Measurements from ENCODE around the gene CLTC. TPM values are rescaled to one million over a fixed set of nuclear protein-coding genes. Genes with fewer than 3 reads are reported as not detected.
A peak's percentile ranks its signal among the peaks of the same experiment; 100 is the strongest.

Gene CLTC
- total and polyA plus RNA-seq, 2 of the 13 experiments (the other 11 are each of a cell fraction or from before 2014, with no cell fraction given), result 134 to 283 TPM

DNA sequence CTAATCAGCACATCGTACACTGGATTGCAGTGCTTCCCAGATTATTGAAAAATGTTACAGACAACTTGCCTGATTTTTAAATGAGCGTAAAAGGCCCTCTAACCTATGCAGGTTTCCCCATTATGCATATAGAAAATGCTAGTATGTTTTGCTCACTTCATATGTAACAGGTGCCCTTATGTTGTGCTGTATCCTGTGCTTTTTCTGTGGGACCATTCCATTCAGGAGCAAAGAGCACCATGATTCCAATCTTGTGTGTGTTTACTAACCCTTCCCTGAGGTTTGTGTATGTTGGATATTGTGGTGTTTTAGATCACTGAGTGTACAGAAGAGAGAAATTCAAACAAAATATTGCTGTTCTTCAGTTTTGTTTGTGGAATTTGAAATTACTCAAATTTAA lies 74.6 kb downstream of the CLTC start (continued):
- TF ChIP-seq, protein P1, sequence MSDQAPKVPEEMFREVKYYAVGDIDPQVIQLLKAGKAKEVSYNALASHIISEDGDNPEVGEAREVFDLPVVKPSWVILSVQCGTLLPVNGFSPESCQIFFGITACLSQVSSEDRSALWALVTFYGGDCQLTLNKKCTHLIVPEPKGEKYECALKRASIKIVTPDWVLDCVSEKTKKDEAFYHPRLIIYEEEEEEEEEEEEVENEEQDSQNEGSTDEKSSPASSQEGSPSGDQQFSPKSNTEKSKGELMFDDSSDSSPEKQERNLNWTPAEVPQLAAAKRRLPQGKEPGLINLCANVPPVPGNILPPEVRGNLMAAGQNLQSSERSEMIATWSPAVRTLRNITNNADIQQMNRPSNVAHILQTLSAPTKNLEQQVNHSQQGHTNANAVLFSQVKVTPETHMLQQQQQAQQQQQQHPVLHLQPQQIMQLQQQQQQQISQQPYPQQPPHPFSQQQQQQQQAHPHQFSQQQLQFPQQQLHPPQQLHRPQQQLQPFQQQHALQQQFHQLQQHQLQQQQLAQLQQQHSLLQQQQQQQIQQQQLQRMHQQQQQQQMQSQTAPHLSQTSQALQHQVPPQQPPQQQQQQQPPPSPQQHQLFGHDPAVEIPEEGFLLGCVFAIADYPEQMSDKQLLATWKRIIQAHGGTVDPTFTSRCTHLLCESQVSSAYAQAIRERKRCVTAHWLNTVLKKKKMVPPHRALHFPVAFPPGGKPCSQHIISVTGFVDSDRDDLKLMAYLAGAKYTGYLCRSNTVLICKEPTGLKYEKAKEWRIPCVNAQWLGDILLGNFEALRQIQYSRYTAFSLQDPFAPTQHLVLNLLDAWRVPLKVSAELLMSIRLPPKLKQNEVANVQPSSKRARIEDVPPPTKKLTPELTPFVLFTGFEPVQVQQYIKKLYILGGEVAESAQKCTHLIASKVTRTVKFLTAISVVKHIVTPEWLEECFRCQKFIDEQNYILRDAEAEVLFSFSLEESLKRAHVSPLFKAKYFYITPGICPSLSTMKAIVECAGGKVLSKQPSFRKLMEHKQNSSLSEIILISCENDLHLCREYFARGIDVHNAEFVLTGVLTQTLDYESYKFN (CRISPR knock-in tag; conservative IDR thresholded peaks at IDR 0.05), result 0 out of 2 replicates have a peak, but pooled peaks have one; percentile 10
- TF ChIP-seq POLR2A (IDR thresholded peaks at IDR 0.05; ENCODE audit: insufficient read depth in 1 of 2, low read depth in 2 of 2, low read length in 2 of 2) (peak in 1 of 2 experiments; percentile 27; a peak in 1 of 4 replicates), RBM22 (optimal IDR thresholded peaks at IDR 0.05; ENCODE audit: low read length) (peak; percentile 90), EED (CRISPR knock-in tag; IDR thresholded peaks at IDR 0.05) (no peak), FOSL1 (CRISPR knock-in tag; IDR thresholded peaks at IDR 0.05; ENCODE audit: borderline replicate concordance) (no peak), MBD4 (IDR thresholded peaks at IDR 0.05; ENCODE audit: borderline replicate concordance, low read length) (0 out of 2 replicates have a peak, but pooled peaks have one; percentile 16), NFYB (CRISPR knock-in tag; IDR thresholded peaks at IDR 0.05) (no peak)

DNA sequence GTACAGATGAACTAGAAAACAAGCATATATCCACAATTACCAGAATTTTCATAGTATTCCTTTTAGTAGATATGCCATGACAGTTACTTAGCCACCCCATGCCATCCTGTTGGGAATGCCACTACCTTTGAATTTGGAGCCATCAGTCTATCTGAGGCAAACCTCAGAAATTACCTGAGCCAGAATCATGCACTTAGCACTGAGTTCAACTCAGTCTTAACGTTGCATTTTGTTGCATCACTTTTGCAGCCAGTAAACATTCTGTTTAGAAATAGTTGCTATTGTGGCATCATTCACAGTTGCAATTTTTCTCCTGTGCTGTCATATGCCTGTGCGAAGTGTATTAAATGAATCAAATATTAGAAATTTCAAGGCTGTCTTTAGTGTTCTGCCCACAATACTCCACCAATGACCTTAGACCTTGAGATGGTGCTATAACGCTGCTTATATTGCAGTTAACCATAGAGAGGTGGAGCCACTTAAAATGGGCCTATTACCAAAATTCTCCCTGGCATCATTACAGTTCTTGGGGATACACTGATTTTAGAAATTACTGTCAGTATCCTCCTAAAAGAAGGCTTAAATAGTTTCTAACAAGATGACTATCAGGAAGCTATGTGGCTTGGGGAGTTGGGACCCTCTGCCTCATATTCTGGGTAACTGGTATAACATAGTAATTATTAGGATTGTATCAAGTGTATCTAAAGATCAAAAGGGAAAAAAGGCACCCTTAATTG lies 76.4 kb downstream of the CLTC start:
- TSS peak; percentile 4 for BruUV-seq (replicated peaks)
- TF ChIP-seq NR2F6 (IDR thresholded peaks at IDR 0.05), result 0 out of 2 replicates have a peak, but pooled peaks have one; percentile 6
- TF ChIP-seq NR2F6 (CRISPR knock-in tag; IDR thresholded peaks at IDR 0.05), result no peak
- TF ChIP-seq ZNF510 (CRISPR knock-in tag; IDR thresholded peaks at IDR 0.05; ENCODE audit: low read depth), result no peak
- TF ChIP-seq HMGA1 (CRISPR knock-in tag; conservative IDR thresholded peaks at IDR 0.05), result no peak
- TF ChIP-seq TP53 (CRISPR knock-in tag; conservative IDR thresholded peaks at IDR 0.05), result no peak
- no peak for TF ChIP-seq PITX1 (CRISPR knock-in tag; IDR thresholded peaks at IDR 0.05)
- no peak for TF ChIP-seq ETS1 (CRISPR knock-in tag; IDR thresholded peaks at IDR 0.05)
- TF ChIP-seq NFIC (IDR thresholded peaks at IDR 0.05; ENCODE audit: low read length), result 0 out of 2 replicates have a peak, but pooled peaks have one; percentile 17
- TF ChIP-seq, protein P2, sequence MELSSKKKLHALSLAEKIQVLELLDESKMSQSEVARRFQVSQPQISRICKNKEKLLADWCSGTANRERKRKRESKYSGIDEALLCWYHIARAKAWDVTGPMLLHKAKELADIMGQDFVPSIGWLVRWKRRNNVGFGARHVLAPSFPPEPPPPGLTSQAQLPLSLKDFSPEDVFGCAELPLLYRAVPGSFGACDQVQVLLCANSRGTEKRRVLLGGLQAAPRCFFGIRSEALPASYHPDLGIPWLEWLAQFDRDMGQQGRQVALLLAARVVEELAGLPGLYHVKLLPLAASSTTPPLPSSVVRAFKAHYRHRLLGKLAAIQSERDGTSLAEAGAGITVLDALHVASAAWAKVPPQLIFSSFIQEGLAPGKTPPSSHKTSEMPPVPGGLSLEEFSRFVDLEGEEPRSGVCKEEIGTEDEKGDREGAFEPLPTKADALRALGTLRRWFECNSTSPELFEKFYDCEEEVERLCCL (CRISPR knock-in tag; IDR thresholded peaks at IDR 0.05; ENCODE audit: borderline replicate concordance), result no peak
- TF ChIP-seq POLR2G (IDR thresholded peaks at IDR 0.05; ENCODE audit: low read depth, low read length), result peak; percentile 44; the same call in 1 of the 2 replicates
- TF ChIP-seq PAF1 (CRISPR knock-in tag; IDR thresholded peaks at IDR 0.05), result peak; percentile 72
- TF ChIP-seq STAG1 (CRISPR knock-in tag; IDR thresholded peaks at IDR 0.05), result peak; percentile 16; the same call in 1 of the 2 replicates

More for the DNA sequence above, 76.4 kb downstream of the CLTC start:
- in situ Hi-C loops (cut with HindIII; ENCODE audit: extremely low pct_ligation_motif_present, low pct_unique_long_range_greater_than_20kb) (no loop called here), intact Hi-C loops (cut with micrococcal nuclease; ENCODE audit: unreplicated experiment) (no loop called here)
- DNase-seq (ENCODE audit: low spot score) (no peak), ATAC-seq (no peak), FAIRE-seq (no peak)
- H3K79me2 ChIP-seq (ENCODE audit: insufficient read depth, low read length), result peaks cover 53% of the 10 kb centered on the region
- CTCF ChIA-PET (ENCODE audit: low intra/inter-chr PET ratio, low total read pairs), result no interaction called here
- peaks cover 49% of the 10 kb centered on the region for H4K20me1 ChIP-seq (ENCODE audit: insufficient read depth, low read length)
- POLR2A ChIA-PET, result interaction anchor here (1.6 kb wide), 1 partner anchor 11 kb away, joined by 6 read pairs; the partner anchor contains the start of genes PTRH2 and VMP1
- H3K9ac ChIP-seq (ENCODE audit: insufficient read depth, low read depth, low read length), result no peak overlapping the region
- peaks cover 58% of the 10 kb centered on the region for H3K4me1 ChIP-seq (ENCODE audit: insufficient read depth, low read length)
- 75% methylated on average over 3 of the region's 3 CpGs for WGBS (ENCODE audit: low lambda C conversion rate)
- H3K27me3 ChIP-seq (ENCODE audit: control insufficient read depth in 1 of 2, insufficient read depth in 2 of 2, low read length in 2 of 2), result no peaks in the 10 kb centered on the region
- no peak overlapping the region for H3K4me2 ChIP-seq (ENCODE audit: low read depth, low read length)
- H3K9me3 ChIP-seq (ENCODE audit: low read length), result no peaks in the 10 kb centered on the region
- H3K4me3 ChIP-seq (replicated peaks in 1 of 3; ENCODE audit: insufficient read depth in 1 of 3, low read depth in 2 of 3, low read length in 3 of 3), result no peak overlapping the region
- no peak overlapping the region for H2AFZ ChIP-seq (ENCODE audit: low read length)
- peaks cover 29 to 73% of the 10 kb centered on the region in 2 experiments for H3K36me3 ChIP-seq (replicated peaks in 1 of 2; ENCODE audit: control insufficient read depth in 1 of 2, insufficient read depth in 2 of 2, low read length in 2 of 2)
- no peak overlapping the region for H3K27ac ChIP-seq (ENCODE audit: extremely low read length, insufficient read depth, low read length)
